ENCODE measurements around the gene URB1.

- TF ChIP-seq CTCF (IDR thresholded peaks at IDR 0.05; ENCODE audit: insufficient read depth, low read length, poor library complexity, severe bottlenecking) (no peak), EZH2phosphoT487 (conservative IDR thresholded peaks at IDR 0.05; ENCODE audit: low read length) (no peak)
Measured at GRCh38 chr21:32381571-32381970, 11.2 kb downstream of the URB1 start.
